GM19452 (cell line): ENCODE results near the gene SLC7A7.
"Not testable (repeated sequence)": the region's sequence is repeated elsewhere in the genome, so short reads cannot be mapped to it uniquely, and the experiment has no call there.

Source experiments
- ATAC-seq: cut with Tn5 transposase; IDR thresholded peaks from one replicate; pipeline ENCODE4 v1.9.1; 2021; ENCODE audit not compliant: unreplicated experiment

SLC7A7 gene

GRCh38 chr14:22794551-22794951 is 20.7 kb downstream of the SLC7A7 start:
- ATAC-seq: peak; percentile 48

GRCh38 chr14:22793976-22794375 is 21.3 kb downstream of the SLC7A7 start:
- ATAC-seq: no peak

GRCh38 chr14:22793550-22793949 is 21.7 kb downstream of the SLC7A7 start:
- not testable (repeated sequence) for ATAC-seq

- ATAC-seq: no peak
Observed at GRCh38 chr14:22792158-22792557, 23.1 kb downstream of the SLC7A7 start.

GRCh38 chr14:22791301-22791700 is 23.9 kb downstream of the SLC7A7 start:
- no peak for ATAC-seq

- ATAC-seq: no peak
Observed at GRCh38 chr14:22786685-22787084, 28.6 kb downstream of the SLC7A7 start.

GRCh38 chr14:22781301-22781991 is 33.8 kb downstream of the SLC7A7 start:
- no peak for ATAC-seq

- no peak for ATAC-seq
Observed at GRCh38 chr14:22780941-22781300, 34.3 kb downstream of the SLC7A7 start.

- no peak for ATAC-seq
Observed at GRCh38 chr14:22780105-22780679, 35.0 kb downstream of the SLC7A7 start.

GRCh38 chr14:22778084-22778483 is 37.2 kb downstream of the SLC7A7 start:
- no peak for ATAC-seq

GRCh38 chr14:22776849-22777248 is 38.4 kb downstream of the SLC7A7 start:
- not testable (repeated sequence) for ATAC-seq

GRCh38 chr14:22776215-22776614 is 39.0 kb downstream of the SLC7A7 start:
- ATAC-seq: no peak

GRCh38 chr14:22774011-22774706 is 41.1 kb downstream of the SLC7A7 start:
- ATAC-seq: no peak

GRCh38 chr14:22773162-22774010 is 41.8 kb downstream of the SLC7A7 start:
- ATAC-seq: no peak

- no peak for ATAC-seq
Observed at GRCh38 chr14:22772725-22773124, 42.5 kb downstream of the SLC7A7 start.

- ATAC-seq: no peak
Observed at GRCh38 chr14:22770481-22771187, 44.6 kb downstream of the SLC7A7 start.

- ATAC-seq: no peak
Observed at GRCh38 chr14:22769369-22769768, 45.9 kb downstream of the SLC7A7 start.

GRCh38 chr14:22768947-22769346 is 46.3 kb downstream of the SLC7A7 start:
- no peak for ATAC-seq

- ATAC-seq: peak; percentile 27
Observed at GRCh38 chr14:22767323-22767589, 48.0 kb downstream of the SLC7A7 start.

- peak; percentile 63 for ATAC-seq
Observed at GRCh38 chr14:22766457-22767322, 48.5 kb downstream of the SLC7A7 start, which contains the start of gene OXA1L. Gene OXA1L, plus strand, starts transcription at chr14:22766688. Its CDS starts 14 bp downstream, at chr14:22766702.
